Brain pericyte (primary cell): ENCODE results near the gene OR2A12.
"Not testable (repeated sequence)": the region's sequence is repeated elsewhere in the genome, so short reads cannot be mapped to it uniquely, and the experiment has no call there.

Experiments
- DNase-seq: peaks from one replicate; pipeline ENCODE4 v3.0.0-alpha.2; 2012; ENCODE audit warnings: low read depth, low spot score

The OR2A12 gene

GRCh38 chr7:144085978-144086377 lies at the start of gene OR2A12:
TSS of gene OR2A12 (plus strand) at chr7:144086278. CDS start at chr7:144095108, 8,830 bp downstream.
- no peak for DNase-seq

- no peak for DNase-seq
Observed at GRCh38 chr7:144036302-144036885, 49.7 kb upstream of the OR2A12 start.

GRCh38 chr7:144037414-144038035 lies 48.6 kb upstream of the OR2A12 start:
- no peak for DNase-seq

- no peak for DNase-seq
Observed at GRCh38 chr7:144038887-144039286, 47.2 kb upstream of the OR2A12 start.

GRCh38 chr7:144048648-144049047 lies 37.4 kb upstream of the OR2A12 start, which contains the start of gene OR2A5:
TSS of gene OR2A5 (plus strand) at chr7:144048948. CDS start at chr7:144050402, 1,454 bp downstream.
- no peak for DNase-seq

GRCh38 chr7:144049491-144049890 lies 36.6 kb upstream of the OR2A12 start:
- no peak for DNase-seq

- DNase-seq: no peak
Observed at GRCh38 chr7:144050093-144050492, 36.0 kb upstream of the OR2A12 start.

- not testable (repeated sequence) for DNase-seq
Observed at GRCh38 chr7:144050884-144051283, 35.2 kb upstream of the OR2A12 start.

- DNase-seq: no peak
Observed at GRCh38 chr7:144057954-144058353, 28.1 kb upstream of the OR2A12 start.

- no peak for DNase-seq
Observed at GRCh38 chr7:144063710-144064109, 22.4 kb upstream of the OR2A12 start.

GRCh38 chr7:144069511-144069910 lies 16.6 kb upstream of the OR2A12 start, which contains the start of gene OR2A25:
TSS of gene OR2A25 (plus strand) at chr7:144069811. CDS start at chr7:144074220, 4,409 bp downstream.
- DNase-seq: no peak

- DNase-seq: no peak
Observed at GRCh38 chr7:144069953-144070352, 16.1 kb upstream of the OR2A12 start.

- DNase-seq: no peak
Observed at GRCh38 chr7:144074374-144074773, 11.7 kb upstream of the OR2A12 start.

GRCh38 chr7:144086730-144087129 lies 652 bp downstream of the OR2A12 start:
- DNase-seq: no peak

GRCh38 chr7:144087230-144087629 lies 1.2 kb downstream of the OR2A12 start:
- DNase-seq: no peak

GRCh38 chr7:144090667-144091066 lies 4.6 kb downstream of the OR2A12 start:
- DNase-seq: no peak

GRCh38 chr7:144098776-144099175 lies 12.7 kb downstream of the OR2A12 start:
- no peak for DNase-seq

- no peak for DNase-seq
Observed at GRCh38 chr7:144100607-144101006, 14.5 kb downstream of the OR2A12 start.

GRCh38 chr7:144102041-144102440 lies 16.0 kb downstream of the OR2A12 start:
- DNase-seq: no peak

- no peak for DNase-seq
Observed at GRCh38 chr7:144105211-144105610, 19.1 kb downstream of the OR2A12 start.

GRCh38 chr7:144109283-144109682 lies 23.2 kb downstream of the OR2A12 start, which contains the start of gene OR2A2:
TSS of gene OR2A2 (plus strand) at chr7:144109583. CDS start at chr7:144109583, 0 bp downstream.
- DNase-seq: no peak

GRCh38 chr7:144110272-144110671 lies 24.2 kb downstream of the OR2A12 start:
- DNase-seq: no peak

- DNase-seq: no peak
Observed at GRCh38 chr7:144113651-144114050, 27.6 kb downstream of the OR2A12 start.
